Endothelial cell (in vitro differentiated cells): ENCODE results near the gene TSEN54. TPM values are rescaled to one million over a fixed set of nuclear protein-coding genes. Genes with fewer than 3 reads are reported as not detected.

Source experiments
- DNase-seq: peaks from one replicate; pipeline ENCODE4 v3.0.0; 2021; ENCODE audit warnings: low spot score
- H3K27ac Mint-ChIP-seq: one replicate; pipeline ENCODE4 v1.8.0; 2021; ENCODE audit warnings: mixed read lengths, inconsistent platforms; ENCODE audit not compliant: unreplicated experiment
- H3K27me3 Mint-ChIP-seq: one replicate; pipeline ENCODE4 v1.8.0; 2021; ENCODE audit warnings: mild to moderate bottlenecking, moderate library complexity, mixed read lengths, inconsistent platforms; ENCODE audit not compliant: unreplicated experiment
- H3K36me3 Mint-ChIP-seq: one replicate; pipeline ENCODE4 v1.8.0; 2021; ENCODE audit warnings: mild to moderate bottlenecking, low read depth, mixed read lengths, inconsistent platforms; ENCODE audit not compliant: unreplicated experiment
- H3K4me1 Mint-ChIP-seq: one replicate; pipeline ENCODE4 v1.8.0; 2021; ENCODE audit warnings: mild to moderate bottlenecking, mixed read lengths, inconsistent platforms; ENCODE audit not compliant: unreplicated experiment
- H3K4me3 Mint-ChIP-seq: one replicate; pipeline ENCODE4 v1.8.0; 2021; ENCODE audit warnings: mild to moderate bottlenecking, mixed read lengths, inconsistent platforms; ENCODE audit not compliant: unreplicated experiment
- H3K9me3 Mint-ChIP-seq: one replicate; pipeline ENCODE4 v1.8.0; 2021; ENCODE audit warnings: mixed read lengths, inconsistent platforms; ENCODE audit not compliant: unreplicated experiment
- CTCF ChIP-seq: fragments of 200-600 bp; sonication (generic); IDR thresholded peaks from one replicate; pipeline ENCODE4 v1.5.0; 2021; ENCODE audit warnings: antibody characterized with exemption; ENCODE audit not compliant: unreplicated experiment
- total RNA-seq: library from RNA; stranded (reverse); fragmentation: NEBNext Ultra II Directional; extraction: Animal tissue kit (Norgen Biotek cat#: 25700); gene quantifications from one replicate; pipeline ENCODE4 v1.2.1, GENCODE V29; 2021; ENCODE audit not compliant: unreplicated experiment

Gene TSEN54
- total RNA-seq, 1 donor from 2014 or later, result 18.8 TPM

- no peaks in the 10 kb centered on the region for H3K9me3 Mint-ChIP-seq
- no peak overlapping the region for H3K27ac Mint-ChIP-seq
- peaks cover 19% of the 10 kb centered on the region for H3K36me3 Mint-ChIP-seq
- DNase-seq, result no peak
- no peak overlapping the region for H3K4me3 Mint-ChIP-seq
- peaks cover 7% of the 10 kb centered on the region for H3K27me3 Mint-ChIP-seq
- TF ChIP-seq CTCF, result no peak
- H3K4me1 Mint-ChIP-seq, result peaks cover 28% of the 10 kb centered on the region
Measured at GRCh38 chr17:75492555-75493168, 23.7 kb upstream of the TSEN54 start.

GRCh38 chr17:75493476-75494129 is 22.7 kb upstream of the TSEN54 start:
- Mint-ChIP-seq H3K36me3 (peaks cover 18% of the 10 kb centered on the region), H3K27ac (no peak overlapping the region), H3K4me1 (peaks cover 31% of the 10 kb centered on the region), H3K4me3 (no peak overlapping the region), H3K27me3 (peaks cover 6% of the 10 kb centered on the region), H3K9me3 (no peaks in the 10 kb centered on the region)
- DNase-seq, result no peak
- TF ChIP-seq CTCF, result no peak

- peaks cover 6% of the 10 kb centered on the region for H3K27me3 Mint-ChIP-seq
- no peaks in the 10 kb centered on the region for H3K9me3 Mint-ChIP-seq
- H3K36me3 Mint-ChIP-seq, result peaks cover 18% of the 10 kb centered on the region
- H3K4me3 Mint-ChIP-seq, result no peak overlapping the region
- H3K27ac Mint-ChIP-seq, result no peak overlapping the region
- no peak for TF ChIP-seq CTCF
- DNase-seq, result no peak
- peaks cover 31% of the 10 kb centered on the region for H3K4me1 Mint-ChIP-seq
Measured at GRCh38 chr17:75494326-75494877, 21.9 kb upstream of the TSEN54 start.

GRCh38 chr17:75496005-75496404 is 20.3 kb upstream of the TSEN54 start:
- H3K27me3 Mint-ChIP-seq, result peaks cover 10% of the 10 kb centered on the region
- DNase-seq, result no peak
- no peak overlapping the region for H3K4me3 Mint-ChIP-seq
- H3K4me1 Mint-ChIP-seq, result peaks cover 20% of the 10 kb centered on the region
- no peak for TF ChIP-seq CTCF
- H3K9me3 Mint-ChIP-seq, result no peaks in the 10 kb centered on the region
- peaks cover 18% of the 10 kb centered on the region for H3K36me3 Mint-ChIP-seq
- H3K27ac Mint-ChIP-seq, result no peak overlapping the region

GRCh38 chr17:75498039-75498725 is 18.1 kb upstream of the TSEN54 start:
- Mint-ChIP-seq H3K27me3 (peaks cover 10% of the 10 kb centered on the region), H3K4me1 (peaks cover 14% of the 10 kb centered on the region), H3K4me3 (peak overlapping the region; percentile 15), H3K36me3 (peaks cover 18% of the 10 kb centered on the region), H3K9me3 (no peaks in the 10 kb centered on the region), H3K27ac (no peak overlapping the region)
- no peak for DNase-seq
- TF ChIP-seq CTCF, result no peak
